ENCODE results near the gene TMEM235.

Gene TMEM235

GRCh38 chr17:78256707-78257591 is 25.5 kb downstream of the TMEM235 start:
- TF ChIP-seq CTCF (IDR thresholded peaks at IDR 0.05; ENCODE audit: low read depth, low read length, missing control alignments): no peak
- no peak for DNase-seq (ENCODE audit: low read depth)

GRCh38 chr17:78257810-78258322 is 26.4 kb downstream of the TMEM235 start:
- H3K4me3 ChIP-seq (ENCODE audit: low read depth, low read length): no peak overlapping the region
- TF ChIP-seq CTCF (IDR thresholded peaks at IDR 0.05; ENCODE audit: low read depth, low read length, missing control alignments): no peak
- no peak for DNase-seq (ENCODE audit: low read depth)

More at GRCh38 chr17:78256707-78257591, 25.5 kb downstream of the TMEM235 start:
- no peak overlapping the region for H3K4me3 ChIP-seq (ENCODE audit: low read depth, low read length)

- TF ChIP-seq CTCF (IDR thresholded peaks at IDR 0.05; ENCODE audit: low read depth, low read length, missing control alignments): no peak
- H3K4me3 ChIP-seq (ENCODE audit: low read depth, low read length): no peak overlapping the region
- DNase-seq (ENCODE audit: low read depth): no peak
Measured at GRCh38 chr17:78258323-78259191, 27.1 kb downstream of the TMEM235 start.

GRCh38 chr17:78259192-78259554 is 27.7 kb downstream of the TMEM235 start:
- no peak for TF ChIP-seq CTCF (IDR thresholded peaks at IDR 0.05; ENCODE audit: low read depth, low read length, missing control alignments)
- no peak for DNase-seq (ENCODE audit: low read depth)
- no peak overlapping the region for H3K4me3 ChIP-seq (ENCODE audit: low read depth, low read length)

- no peak for TF ChIP-seq CTCF (IDR thresholded peaks at IDR 0.05; ENCODE audit: low read depth, low read length, missing control alignments)
- H3K4me3 ChIP-seq (ENCODE audit: low read depth, low read length): no peak overlapping the region
- DNase-seq (ENCODE audit: low read depth): no peak
Measured at GRCh38 chr17:78263063-78263735, 31.8 kb downstream of the TMEM235 start.

- DNase-seq (ENCODE audit: low read depth): no peak
- TF ChIP-seq CTCF (IDR thresholded peaks at IDR 0.05; ENCODE audit: low read depth, low read length, missing control alignments): no peak
- H3K4me3 ChIP-seq (ENCODE audit: low read depth, low read length): no peak overlapping the region
Measured at GRCh38 chr17:78263736-78264340, 32.4 kb downstream of the TMEM235 start.

Data from GM12864 (cell line).